ENCODE results near the gene JAZF1. TPM values are rescaled to one million over a fixed set of nuclear protein-coding genes. Genes with fewer than 3 reads are reported as not detected.

JAZF1 gene
- total RNA-seq, 1 donor from 2014 or later: 3.1 TPM

- no peaks in the 10 kb centered on the region for H3K9me3 Mint-ChIP-seq
- H3K36me3 Mint-ChIP-seq (ENCODE audit: low read depth): no peaks in the 10 kb centered on the region
- DNase-seq (ENCODE audit: low read depth, low spot score): no peak
- H3K27ac Mint-ChIP-seq (ENCODE audit: unreplicated experiment): no peak overlapping the region
- no peak for TF ChIP-seq CTCF (conservative IDR thresholded peaks at IDR 0.05)
- H3K4me1 Mint-ChIP-seq: peaks cover 5% of the 10 kb centered on the region
- H3K27me3 Mint-ChIP-seq (ENCODE audit: low read depth): peaks cover 18% of the 10 kb centered on the region
- no peak overlapping the region for H3K4me3 Mint-ChIP-seq
Measured at GRCh38 chr7:28026237-28026636, 154.4 kb downstream of the JAZF1 start.

- no peaks in the 10 kb centered on the region for H3K36me3 Mint-ChIP-seq (ENCODE audit: low read depth)
- H3K4me1 Mint-ChIP-seq: peaks cover 5% of the 10 kb centered on the region
- H3K4me3 Mint-ChIP-seq: no peak overlapping the region
- no peak for DNase-seq (ENCODE audit: low read depth, low spot score)
- H3K27me3 Mint-ChIP-seq (ENCODE audit: low read depth): peaks cover 17% of the 10 kb centered on the region
- TF ChIP-seq CTCF (conservative IDR thresholded peaks at IDR 0.05): no peak
- no peak overlapping the region for H3K27ac Mint-ChIP-seq (ENCODE audit: unreplicated experiment)
- H3K9me3 Mint-ChIP-seq: no peaks in the 10 kb centered on the region
Measured at GRCh38 chr7:28024786-28025334, 155.7 kb downstream of the JAZF1 start.

- Mint-ChIP-seq H3K36me3 (ENCODE audit: low read depth) (no peaks in the 10 kb centered on the region), H3K27me3 (ENCODE audit: low read depth) (peaks cover 27% of the 10 kb centered on the region), H3K27ac (ENCODE audit: unreplicated experiment) (no peak overlapping the region), H3K9me3 (no peaks in the 10 kb centered on the region), H3K4me3 (no peak overlapping the region), H3K4me1 (no peaks in the 10 kb centered on the region)
- peak; percentile 39 for DNase-seq (ENCODE audit: low read depth, low spot score)
- TF ChIP-seq CTCF (conservative IDR thresholded peaks at IDR 0.05): peak; percentile 88
Measured at GRCh38 chr7:28020302-28020940, 160.2 kb downstream of the JAZF1 start.

- Mint-ChIP-seq H3K36me3 (ENCODE audit: low read depth) (no peaks in the 10 kb centered on the region), H3K4me1 (no peaks in the 10 kb centered on the region), H3K27ac (ENCODE audit: unreplicated experiment) (no peak overlapping the region), H3K9me3 (peaks cover 3% of the 10 kb centered on the region), H3K4me3 (no peak overlapping the region), H3K27me3 (ENCODE audit: low read depth) (peaks cover 27% of the 10 kb centered on the region)
- no peak for TF ChIP-seq CTCF (conservative IDR thresholded peaks at IDR 0.05)
- no peak for DNase-seq (ENCODE audit: low read depth, low spot score)
Measured at GRCh38 chr7:28018856-28019465, 161.6 kb downstream of the JAZF1 start.

GRCh38 chr7:28018446-28018845, 162.1 kb downstream of the JAZF1 start:
- peaks cover 3% of the 10 kb centered on the region for H3K9me3 Mint-ChIP-seq
- H3K27me3 Mint-ChIP-seq (ENCODE audit: low read depth): peaks cover 27% of the 10 kb centered on the region
- H3K36me3 Mint-ChIP-seq (ENCODE audit: low read depth): no peaks in the 10 kb centered on the region
- TF ChIP-seq CTCF (conservative IDR thresholded peaks at IDR 0.05): no peak
- no peaks in the 10 kb centered on the region for H3K4me1 Mint-ChIP-seq
- no peak overlapping the region for H3K27ac Mint-ChIP-seq (ENCODE audit: unreplicated experiment)
- H3K4me3 Mint-ChIP-seq: no peak overlapping the region
- no peak for DNase-seq (ENCODE audit: low read depth, low spot score)
